Activated naive CD8-positive, alpha-beta T cell treated with anti-CD3 and anti-CD28 coated beads, Interleukin-2, amount 50 U/mL, for 16 hours (primary cell): Measurements from ENCODE around the gene R3HCC1L.
"Not testable (repeated sequence)": the region's sequence is repeated elsewhere in the genome, so short reads cannot be mapped to it uniquely, and the experiment has no call there.

Experiments used
- DNase-seq: peaks from one replicate; pipeline ENCODE4 v3.0.0-alpha.2; 2020; ENCODE audit warnings: low read depth, low spot score

The R3HCC1L gene

DNA sequence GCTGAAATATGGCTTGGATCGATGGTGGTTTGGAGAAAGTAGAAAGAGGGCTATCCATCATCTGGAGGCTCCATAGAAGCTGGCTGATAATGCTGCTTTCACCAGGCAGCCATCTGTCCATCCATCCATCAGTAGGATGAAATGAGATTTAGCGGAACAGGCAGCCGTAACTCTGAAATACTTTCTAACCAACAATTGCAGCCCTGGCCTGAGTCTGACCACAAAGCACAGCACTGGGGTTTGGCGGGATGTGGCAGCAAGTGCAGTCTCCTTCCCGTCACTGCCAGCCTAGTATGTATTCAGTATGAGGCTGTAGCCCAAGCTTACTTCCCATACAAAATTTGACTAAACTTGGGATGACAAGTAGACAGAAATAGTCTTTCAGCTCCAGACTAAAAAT, 38.0 kb downstream of the R3HCC1L start:
- no peak for DNase-seq

GRCh38 chr10:98173260-98173659, 38.8 kb downstream of the R3HCC1L start:
- no peak for DNase-seq

GRCh38 chr10:98182351-98182915, 48.0 kb downstream of the R3HCC1L start:
- DNase-seq: not testable (repeated sequence)

GRCh38 chr10:98186681-98187080, 52.2 kb downstream of the R3HCC1L start:
- DNase-seq: no peak

DNA sequence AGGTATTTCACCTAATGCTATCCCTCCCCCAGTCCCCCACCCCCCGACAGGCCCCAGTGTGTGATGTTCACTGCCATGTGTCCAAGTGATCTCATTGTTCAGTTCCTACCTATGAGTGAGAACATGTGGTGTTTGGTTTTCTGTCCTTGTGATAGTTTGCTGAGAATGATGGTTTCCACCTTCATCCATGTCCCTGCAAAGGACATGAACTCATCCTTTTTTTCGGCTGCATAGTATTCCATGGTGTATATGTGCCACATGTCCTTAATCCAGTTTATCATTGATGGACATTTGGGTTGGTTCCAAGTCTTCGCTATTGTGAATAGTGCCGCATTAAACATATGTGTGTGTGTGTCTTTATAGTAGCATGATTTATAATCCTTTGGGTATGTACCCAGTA, 56.3 kb downstream of the R3HCC1L start:
- DNase-seq: not testable (repeated sequence)

- DNase-seq: no peak
Observed at GRCh38 chr10:98193037-98193436, 58.6 kb downstream of the R3HCC1L start.

GRCh38 chr10:98194633-98195032, 60.2 kb downstream of the R3HCC1L start:
- DNase-seq: no peak

- DNase-seq: no peak
Observed at GRCh38 chr10:98195120-98195519, 60.7 kb downstream of the R3HCC1L start.

DNA sequence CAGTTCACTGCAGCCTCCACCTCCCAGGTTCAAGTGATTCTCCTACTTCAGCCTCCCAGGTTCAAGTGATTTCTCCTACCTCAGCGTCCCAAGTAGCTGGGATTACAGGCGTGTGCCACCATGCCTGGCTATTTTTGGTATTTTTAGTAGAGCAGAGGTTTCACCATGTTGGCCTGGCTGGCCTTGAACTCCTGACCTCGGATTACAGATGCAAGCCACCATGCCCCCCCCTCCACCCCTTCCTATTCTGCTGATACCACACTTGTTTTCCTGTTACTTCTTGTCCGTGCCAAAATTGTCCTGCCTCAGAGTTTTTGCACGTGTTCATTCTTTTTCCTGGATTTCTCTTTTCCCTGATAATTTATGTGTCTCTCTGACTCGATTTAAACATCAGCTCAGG, 62.5 kb downstream of the R3HCC1L start:
- DNase-seq: no peak

DNA sequence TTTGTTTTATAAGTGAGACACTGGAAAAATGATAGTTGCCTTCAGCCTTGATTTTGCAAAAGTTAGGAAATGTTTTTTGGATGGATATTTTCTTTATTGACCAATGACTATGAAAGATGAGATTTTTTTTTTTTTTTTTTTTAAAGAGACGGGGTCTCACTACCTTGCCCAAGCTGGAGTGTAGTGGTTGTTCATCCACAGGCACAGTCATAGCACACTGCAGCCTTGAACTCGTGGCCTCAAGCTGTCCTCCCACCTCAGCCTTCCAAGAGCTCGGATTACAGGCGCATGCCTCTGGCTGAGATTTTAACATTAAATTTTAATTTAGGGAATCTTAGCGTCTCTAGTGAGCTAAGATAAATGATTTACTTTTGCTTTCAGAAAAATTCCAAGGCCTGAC, 67.3 kb downstream of the R3HCC1L start:
- DNase-seq: no peak

DNA sequence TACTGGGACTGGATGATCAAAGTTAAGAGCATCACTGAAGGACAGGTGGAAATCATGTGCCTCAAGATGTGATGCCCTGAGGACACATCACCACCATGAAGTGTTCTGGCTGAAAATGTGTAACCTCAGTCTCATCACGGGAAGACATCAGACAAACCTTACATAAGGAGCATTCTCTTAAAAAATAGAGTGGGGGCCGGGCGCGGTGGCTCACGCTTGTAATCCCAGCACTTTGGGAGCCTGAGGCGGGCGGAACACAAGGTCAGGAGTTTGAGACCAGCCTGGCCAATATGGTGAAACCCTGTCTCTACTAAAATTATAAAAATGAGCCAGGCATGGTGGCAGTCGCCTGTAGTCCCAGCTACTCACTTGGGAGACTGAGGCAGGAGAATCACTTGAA, 67.9 kb downstream of the R3HCC1L start:
- no peak for DNase-seq

DNA sequence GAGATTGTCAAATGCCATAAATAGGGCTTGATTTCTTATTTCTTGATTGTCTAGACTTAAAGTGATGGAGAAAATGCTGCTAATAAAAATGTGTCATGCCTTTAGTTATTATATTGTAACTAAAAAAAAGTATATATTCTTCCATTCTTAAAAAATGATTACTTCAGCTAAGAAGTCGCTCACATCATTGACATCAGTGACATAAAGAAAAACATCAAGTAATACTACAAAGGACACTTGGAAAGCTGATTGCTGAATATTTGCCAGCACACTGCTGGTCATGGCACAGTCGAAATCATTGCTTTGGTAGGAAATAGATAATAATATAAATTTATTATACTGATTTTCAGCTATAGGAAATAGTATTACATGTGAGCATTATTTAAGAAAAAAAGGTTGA, 70.9 kb downstream of the R3HCC1L start:
- no peak for DNase-seq

DNA sequence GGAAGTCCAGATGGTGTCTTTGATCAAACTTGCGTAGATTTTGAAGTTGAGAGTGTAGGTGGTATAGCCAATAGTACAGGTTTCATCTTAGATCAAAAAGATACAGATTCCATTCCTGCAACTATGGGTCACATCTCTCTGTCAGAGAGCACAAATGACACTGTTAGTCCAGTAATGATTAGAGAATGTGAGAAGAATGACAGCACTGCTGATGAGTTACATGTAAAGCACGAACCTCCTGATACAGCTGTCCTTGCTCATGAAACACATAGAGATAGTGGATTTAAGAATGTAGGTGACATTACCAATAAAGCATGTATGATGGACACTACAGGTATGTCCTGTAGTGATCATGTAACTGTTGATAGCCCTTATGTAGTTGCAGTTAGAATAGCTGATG, 74.5 kb downstream of the R3HCC1L start:
- no peak for DNase-seq

DNA sequence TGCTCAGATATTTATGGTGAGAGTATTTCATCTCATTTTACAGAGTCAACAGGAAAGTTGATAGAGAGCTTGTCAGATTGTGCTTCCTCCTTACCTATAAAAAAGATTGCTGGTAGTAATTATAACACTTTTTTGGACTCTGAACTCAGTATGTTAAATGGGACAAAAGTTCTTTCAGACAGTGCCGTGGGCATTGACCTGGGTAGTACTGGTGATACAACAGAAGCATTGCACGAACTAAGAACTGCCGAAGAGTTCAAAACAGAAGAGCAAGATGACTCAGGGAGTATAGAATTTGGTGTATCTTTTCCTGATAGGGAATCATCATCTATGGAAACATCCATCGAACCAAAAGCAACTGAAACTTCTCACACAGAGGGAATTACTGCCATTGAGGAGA, 75.0 kb downstream of the R3HCC1L start:
- no peak for DNase-seq

DNA sequence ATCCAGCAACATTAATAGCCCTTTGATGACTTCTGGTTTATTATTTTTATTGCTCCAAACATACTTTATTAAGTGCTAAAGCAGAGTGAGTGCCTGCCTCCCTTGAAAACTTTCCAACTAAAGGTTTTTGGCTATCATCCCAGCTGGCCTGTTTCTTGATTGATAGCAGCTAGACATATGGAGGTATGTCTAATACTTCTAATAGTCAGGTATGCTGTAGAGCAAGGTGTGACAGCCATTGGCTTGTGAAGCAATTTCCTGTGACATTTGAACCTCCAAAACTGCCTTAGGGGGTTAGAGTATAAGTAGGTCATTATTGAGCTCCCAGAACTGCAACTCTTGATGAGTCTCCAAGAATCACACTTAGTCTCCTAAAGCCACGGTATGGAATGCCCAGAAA, 77.7 kb downstream of the R3HCC1L start:
- DNase-seq: no peak

- no peak for DNase-seq
Observed at GRCh38 chr10:98213740-98214139, 79.3 kb downstream of the R3HCC1L start.

DNA sequence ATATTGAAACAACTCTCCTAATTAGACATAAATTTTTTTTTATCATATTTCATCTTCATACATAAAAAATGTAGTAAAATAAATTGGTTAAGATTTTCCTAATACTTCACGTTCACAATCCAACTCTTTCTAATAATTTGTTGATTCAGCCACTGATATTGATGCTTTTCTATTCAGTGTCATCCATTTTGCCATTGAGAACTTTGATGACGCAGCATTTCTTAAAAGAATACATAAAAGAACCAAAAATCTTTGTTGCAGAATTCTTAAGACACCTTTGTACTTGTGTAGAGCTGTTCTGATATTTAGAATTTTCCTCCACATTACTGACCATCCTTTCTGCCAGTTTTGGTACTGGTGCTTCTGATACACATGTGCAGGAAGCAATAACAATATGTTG, 80.9 kb downstream of the R3HCC1L start:
- no peak for DNase-seq

GRCh38 chr10:98217801-98218200, 83.3 kb downstream of the R3HCC1L start:
- DNase-seq: no peak

DNA sequence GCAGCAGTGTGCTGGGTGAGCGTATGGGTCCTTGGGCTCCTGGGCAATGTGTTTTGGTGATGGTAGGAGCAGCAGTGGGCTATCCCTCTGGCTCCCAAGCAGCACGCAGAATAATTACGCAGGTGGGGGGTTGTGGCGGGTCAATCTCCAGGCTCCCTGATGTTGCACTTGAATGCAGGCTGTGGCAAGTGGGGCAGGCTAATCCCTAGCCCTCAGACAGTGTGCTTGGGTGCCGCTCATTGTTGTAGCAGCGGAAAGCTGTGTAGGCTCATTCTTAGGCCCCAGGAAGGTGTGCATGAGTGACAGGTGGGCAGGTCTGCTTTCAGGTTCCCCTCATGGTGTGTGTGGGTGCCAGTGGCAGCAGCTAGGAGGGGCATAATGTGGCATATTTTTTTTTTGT, 89.4 kb downstream of the R3HCC1L start:
- no peak for DNase-seq

GRCh38 chr10:98224509-98224908, 90.1 kb downstream of the R3HCC1L start:
- no peak for DNase-seq

GRCh38 chr10:98224996-98225395, 90.5 kb downstream of the R3HCC1L start:
- no peak for DNase-seq

GRCh38 chr10:98226508-98227144, 92.2 kb downstream of the R3HCC1L start:
- DNase-seq: no peak

- DNase-seq: not testable (repeated sequence)
Observed at GRCh38 chr10:98227713-98228112, 93.3 kb downstream of the R3HCC1L start.

GRCh38 chr10:98228266-98228665, 93.8 kb downstream of the R3HCC1L start:
- DNase-seq: not testable (repeated sequence)
